GM18508 (cell line): ENCODE measurements around the gene GCLC.
"Not testable (repeated sequence)": the region's sequence is repeated elsewhere in the genome, so short reads cannot be mapped to it uniquely, and the experiment has no call there.

Experiments used
- ATAC-seq: cut with Tn5 transposase; IDR thresholded peaks from one replicate; pipeline ENCODE4 v1.9.1; 2021; ENCODE audit warnings: moderate number of reproducible peaks; ENCODE audit not compliant: insufficient read depth, unreplicated experiment

Gene GCLC

GRCh38 chr6:53496797-53497375 lies 48.0 kb downstream of the GCLC start:
- ATAC-seq, result no peak

GRCh38 chr6:53495506-53496499 lies 49.1 kb downstream of the GCLC start:
- ATAC-seq, result no peak

GRCh38 chr6:53494076-53494475 lies 50.8 kb downstream of the GCLC start:
- ATAC-seq, result no peak

- no peak for ATAC-seq
These were observed 51.3 kb downstream of the GCLC start for GRCh38 chr6:53493635-53494025.

DNA sequence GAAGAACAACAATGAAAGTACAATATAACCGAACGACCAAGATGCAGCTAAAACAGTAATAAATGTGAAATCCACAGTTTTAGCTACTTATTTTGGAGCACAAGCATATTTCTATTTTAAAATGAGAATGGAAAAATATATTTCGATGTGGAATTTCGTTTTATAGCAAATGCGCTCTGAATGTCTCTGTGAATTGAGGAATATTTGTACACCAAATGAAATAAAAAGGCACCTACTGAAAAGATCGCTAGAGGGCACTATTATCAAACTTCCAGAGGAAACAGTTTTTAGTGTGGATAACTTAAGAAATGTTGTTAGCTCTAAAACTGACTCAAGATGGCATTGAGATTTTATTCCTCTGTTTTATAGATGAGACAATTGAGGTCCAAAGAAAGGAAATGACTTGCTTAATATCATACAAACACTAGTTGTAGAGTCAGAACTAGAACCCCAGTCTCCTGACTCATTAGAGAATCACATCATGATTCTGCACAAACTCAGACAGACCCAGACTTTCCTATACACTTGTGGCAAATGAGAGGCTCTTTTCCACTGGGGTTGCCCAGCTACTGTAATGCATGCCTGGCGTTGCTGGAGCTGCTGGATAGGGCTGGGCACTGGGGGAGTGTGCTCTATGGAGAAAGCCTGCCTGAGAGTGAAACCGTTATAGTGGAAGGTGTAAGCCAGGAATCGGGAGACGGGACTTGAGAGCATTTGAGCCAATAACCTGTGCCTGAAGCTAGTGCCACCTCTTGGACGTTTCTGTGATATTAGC lies 51.9 kb downstream of the GCLC start:
- no peak for ATAC-seq

DNA sequence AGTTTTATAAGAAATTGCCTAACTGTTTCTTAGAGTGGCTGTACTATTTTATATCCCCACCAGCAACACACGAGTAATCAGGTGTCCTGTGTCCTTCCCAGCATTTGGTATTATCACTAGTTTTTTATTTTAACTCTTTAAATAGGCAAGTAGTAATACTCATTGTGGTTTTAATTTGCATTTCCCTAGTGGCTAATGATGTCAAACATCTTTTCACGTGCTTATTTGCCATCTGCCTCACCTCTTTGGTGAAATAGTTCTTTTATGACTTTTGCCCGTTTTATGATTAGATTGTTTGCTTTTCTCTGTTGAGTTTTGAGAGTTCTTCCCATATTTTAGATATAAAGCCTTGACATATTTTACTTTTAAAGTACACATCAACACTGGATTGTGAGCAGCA lies 57.8 kb downstream of the GCLC start:
- no peak for ATAC-seq

DNA sequence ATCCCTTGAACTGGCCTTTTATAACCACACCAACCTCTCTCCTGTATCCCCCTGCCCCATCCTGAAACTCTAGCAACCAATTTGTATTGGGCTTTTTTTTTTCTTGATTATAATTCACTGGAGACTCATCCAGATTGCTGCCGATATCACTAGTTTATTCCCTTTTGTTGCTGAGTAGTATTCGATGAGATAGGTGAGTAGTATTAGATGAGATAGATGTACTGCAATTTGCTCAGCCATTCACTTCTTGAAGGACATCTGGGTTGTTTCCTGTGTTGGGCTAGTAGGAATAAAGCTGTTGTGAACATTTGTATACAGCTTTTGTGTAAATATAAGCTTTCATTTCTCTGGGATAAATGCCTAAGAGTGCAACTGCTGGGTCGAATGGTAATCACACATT lies 58.2 kb downstream of the GCLC start:
- no peak for ATAC-seq

DNA sequence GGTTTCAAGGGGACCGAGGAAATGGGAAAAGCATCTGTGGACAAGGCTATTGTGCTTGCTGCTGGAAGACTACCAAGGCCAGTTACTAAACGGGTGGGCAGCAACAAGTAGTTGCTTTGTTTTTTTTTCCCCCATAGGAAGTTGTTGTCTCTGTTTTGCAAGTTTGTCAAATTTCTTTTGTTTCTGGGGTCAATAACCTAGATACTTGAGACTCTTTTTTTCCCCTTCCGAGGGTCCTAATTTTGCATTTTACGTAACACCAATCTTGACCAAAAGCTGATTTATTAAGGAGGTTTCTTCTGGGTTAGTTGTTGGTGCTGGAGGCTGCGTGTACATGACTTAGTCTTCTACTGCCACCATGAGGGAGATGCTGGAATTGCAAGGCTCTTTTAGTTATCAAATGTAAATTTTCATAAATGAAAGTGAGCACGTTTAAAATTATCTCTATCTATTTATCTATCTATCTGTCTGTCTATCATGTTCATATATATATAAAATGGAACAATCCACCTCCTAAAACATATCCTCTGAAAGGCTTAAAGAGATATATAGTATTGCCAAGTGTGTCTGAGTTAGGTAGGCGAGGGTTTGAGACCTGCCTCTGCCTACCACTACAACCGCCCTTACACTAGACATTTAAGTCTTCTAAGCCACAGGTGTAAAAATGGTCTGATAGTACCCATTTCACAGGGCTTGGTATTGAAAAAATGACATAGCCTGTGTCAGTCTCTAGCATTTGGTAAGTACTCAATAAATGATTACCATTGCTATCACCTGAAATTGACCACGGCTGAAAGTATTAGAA lies 60.2 kb downstream of the GCLC start:
- ATAC-seq, result no peak

DNA sequence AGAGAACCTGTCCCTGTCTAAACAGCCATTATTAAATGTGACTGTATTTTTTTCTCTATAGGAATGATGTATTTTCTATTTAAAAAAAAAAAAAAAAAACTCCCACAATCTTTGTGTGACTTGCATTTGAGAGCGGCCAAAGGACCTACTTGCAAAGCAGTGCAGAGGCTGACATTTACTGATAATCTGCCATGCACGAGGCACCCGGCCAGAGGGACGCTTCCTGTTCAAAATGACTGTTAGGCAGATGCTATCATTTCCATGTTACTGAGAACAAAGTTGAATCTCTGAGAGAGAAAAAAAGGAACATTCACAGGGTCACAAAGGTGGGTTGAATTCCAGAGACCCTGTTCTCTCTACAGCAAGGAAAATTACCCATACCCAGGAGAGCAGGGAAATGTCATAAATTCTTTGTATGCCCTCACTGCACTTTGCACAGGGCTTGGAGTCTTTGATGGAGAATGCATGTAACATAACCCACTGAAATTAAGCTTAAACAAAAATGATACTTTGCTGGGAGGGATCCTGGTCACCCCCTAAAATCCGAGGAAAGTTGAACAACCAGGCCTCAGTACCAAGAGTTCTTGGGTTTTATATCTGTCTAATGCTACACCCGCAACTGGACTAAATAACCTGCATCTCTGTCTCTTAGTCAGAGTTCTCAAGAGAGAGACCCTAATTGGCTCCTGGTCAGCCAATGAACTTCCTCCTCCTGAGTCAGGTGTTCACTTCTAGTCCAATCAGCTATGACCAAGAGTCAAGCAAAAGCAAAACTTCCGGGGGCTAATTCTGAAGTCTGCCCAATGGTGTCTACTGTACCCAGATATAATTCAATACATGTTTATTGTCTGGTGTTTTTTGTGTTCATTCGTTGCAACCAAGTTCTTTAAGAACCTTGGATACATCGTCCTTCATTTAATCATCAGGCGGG lies 61.2 kb downstream of the GCLC start:
- ATAC-seq, result no peak

DNA sequence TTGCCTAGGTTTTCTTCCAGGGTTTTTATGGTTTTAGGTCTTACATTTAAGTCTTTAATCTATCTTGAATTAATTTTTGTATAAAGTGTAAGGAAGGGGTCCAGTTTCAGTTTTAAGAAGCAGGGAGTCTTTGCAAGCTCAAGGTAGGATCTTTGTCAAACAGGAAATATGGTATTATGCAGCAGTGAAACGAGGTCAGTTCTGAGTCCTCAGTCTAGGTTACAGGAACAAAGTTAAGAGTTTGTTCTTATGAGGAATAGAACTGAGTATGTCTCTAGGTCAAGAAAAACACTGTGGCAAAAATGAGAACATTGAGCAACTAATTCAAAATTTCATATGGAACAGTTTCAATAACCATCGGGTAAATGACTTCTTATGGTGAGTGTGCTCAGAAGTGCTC lies 63.6 kb downstream of the GCLC start:
- no peak for ATAC-seq

DNA sequence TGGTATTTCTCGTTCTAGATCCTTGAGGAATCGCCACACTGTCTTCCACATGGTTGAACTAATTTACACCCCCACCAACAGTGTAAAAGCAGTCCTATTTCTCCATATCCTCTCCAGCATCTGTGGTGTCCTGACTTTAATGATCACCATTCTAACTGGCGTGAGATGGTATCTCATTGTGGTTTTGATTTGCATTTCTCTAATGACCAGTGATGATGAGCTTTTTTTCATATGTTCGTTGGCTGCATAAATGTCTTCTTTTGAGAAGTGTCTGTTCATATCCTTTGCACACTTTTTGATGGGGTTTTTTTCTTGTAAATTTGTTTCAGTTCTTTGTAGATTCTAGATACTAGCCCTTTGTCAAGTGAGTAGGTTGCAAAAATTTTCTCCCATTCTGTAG lies 64.1 kb downstream of the GCLC start:
- ATAC-seq, result not testable (repeated sequence)

- ATAC-seq, result no peak
These were observed 65.0 kb downstream of the GCLC start for GRCh38 chr6:53479871-53480270.

DNA sequence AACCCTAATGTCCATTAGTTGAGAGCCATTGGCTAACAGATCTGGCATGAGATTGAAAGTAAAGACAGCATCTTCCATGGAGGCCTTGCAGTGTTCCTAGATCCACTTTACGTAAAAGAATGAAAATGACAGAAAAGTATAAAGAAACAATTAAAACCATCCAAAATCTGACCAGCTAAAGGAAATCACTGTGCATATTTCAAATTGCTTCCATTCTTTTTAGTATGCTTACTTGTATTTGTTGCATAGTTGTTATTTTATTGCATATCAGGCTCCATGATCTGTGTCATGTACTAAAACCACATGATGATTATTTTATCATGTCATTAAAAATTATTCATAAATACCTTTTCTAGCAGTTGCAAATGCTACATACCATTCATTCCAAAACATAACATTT lies 67.9 kb downstream of the GCLC start:
- ATAC-seq, result no peak

- ATAC-seq, result no peak
These were observed 70.9 kb downstream of the GCLC start for GRCh38 chr6:53474010-53474409.

DNA sequence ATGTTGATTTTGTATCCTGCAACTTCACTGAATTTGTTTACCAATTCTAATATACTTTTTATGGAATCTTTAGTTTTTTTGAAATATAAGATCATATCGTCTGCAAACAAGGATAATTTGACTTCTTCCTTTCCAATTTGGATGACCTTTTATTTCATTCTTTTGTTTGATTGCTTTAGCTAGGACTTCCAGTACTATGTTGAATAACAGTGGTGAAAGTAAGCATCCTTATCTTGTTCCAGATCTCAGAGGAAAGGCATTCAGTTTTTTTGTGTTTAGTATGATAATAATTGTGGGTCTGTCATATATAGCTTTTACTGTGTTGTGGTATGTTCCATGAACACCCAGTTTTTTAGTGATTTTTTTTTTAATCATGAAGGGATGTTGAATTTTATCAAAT lies 75.7 kb downstream of the GCLC start:
- ATAC-seq, result no peak

GRCh38 chr6:53466257-53466656 lies 78.6 kb downstream of the GCLC start:
- ATAC-seq, result no peak

DNA sequence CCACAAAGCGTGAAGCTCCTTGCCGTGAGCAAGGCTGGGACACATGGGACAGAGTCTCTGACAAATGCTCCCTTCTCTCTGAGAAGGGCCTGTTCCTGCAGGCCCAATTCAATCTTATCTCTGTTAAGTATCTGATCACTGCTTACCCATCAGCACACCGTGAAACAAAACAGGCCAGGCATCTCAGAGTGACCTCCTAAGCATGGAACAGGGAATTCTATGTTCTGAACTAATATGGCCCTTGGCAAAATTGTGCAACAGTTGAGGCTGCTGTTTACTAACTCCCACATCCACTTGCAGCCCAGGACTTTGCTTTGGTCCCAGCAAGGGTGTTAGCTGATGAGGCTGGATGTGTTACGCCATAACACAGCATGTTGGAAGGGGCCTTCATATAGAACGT lies 79.2 kb downstream of the GCLC start:
- no peak for ATAC-seq

DNA sequence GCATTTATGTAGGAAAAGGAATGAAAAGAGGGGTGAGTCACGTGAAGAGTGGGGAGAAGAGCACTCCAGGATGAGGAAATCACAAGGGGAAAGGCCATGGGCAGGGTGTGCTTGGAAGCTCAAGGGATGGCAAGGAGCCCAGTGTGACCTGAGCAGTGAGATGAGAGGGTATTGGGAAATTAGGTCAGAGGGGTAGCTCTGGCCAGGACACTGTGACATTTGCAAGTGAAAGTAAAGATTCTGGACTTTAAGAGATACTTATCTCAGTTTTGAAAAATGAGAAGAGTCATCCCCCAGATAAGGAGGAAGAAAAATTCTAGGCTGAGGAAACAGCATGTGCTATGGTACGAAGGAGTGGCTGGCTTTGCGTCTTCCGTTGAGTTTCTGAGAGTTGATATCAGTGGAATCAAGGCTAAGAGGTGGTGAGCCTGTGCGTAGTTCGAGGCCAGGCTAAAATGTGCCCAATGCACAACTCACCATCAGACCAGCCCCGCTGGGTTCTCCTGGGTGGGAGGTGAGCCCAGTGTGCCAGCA lies 79.9 kb downstream of the GCLC start:
- ATAC-seq, result no peak

DNA sequence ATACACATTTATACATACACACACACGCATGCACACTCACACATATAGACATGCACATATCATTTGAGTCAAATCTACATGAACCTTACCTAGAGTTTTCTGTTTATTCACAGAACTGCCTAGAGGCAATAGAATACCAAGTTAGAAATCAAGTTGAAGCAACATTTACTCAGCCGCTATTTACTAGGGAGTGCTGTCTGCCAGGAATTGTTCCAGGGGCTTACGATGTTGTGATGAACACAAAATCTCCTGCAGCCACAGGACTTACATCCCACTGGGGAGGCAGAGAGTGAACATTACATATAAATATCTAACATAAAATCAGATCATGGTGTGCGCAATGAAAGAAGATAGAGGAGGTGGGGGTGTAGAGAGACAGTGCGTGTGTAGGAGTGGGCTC lies 80.4 kb downstream of the GCLC start:
- ATAC-seq, result no peak
